RWPE1 (cell line): ENCODE results near the gene ACY1.

ENCODE experiments used
- CTCF ChIA-PET: fragments of 350-600 bp; sonication (Branson Sonifier 250); formaldehyde crosslinking; extraction: SDS; loops from one replicate; lab custom pipeline; 2021; lab: Yijun Ruan, JAX
- POLR2A ChIA-PET: fragments of 400-600 bp; formaldehyde crosslinking; extraction: SDS; loops from one replicate; lab custom pipeline; 2020; ENCODE audit warnings: antibody characterized with exemption; ENCODE audit not compliant: low non-redundant PET; lab: Yijun Ruan, JAX
- DNase-seq: peaks from one replicate; pipeline ENCODE4 v3.0.0; 2012; ENCODE audit warnings: low spot score
- H3K27ac ChIP-seq: fragments of 450-650 bp; 2 replicates; pipeline ENCODE4 v1.5.1; 2017
- TF ChIP-seq, protein P1 (sequence below): fragments of 450-650 bp; conservative IDR thresholded peaks from 2 replicates; pipeline ENCODE4 v1.5.1; 2017; ENCODE audit warnings: low read depth, mild to moderate bottlenecking

ACY1 gene

GRCh38 chr3:52017586-52017985, 34.3 kb downstream of the ACY1 start:
- peak overlapping the region; percentile 30 for H3K27ac ChIP-seq
- POLR2A ChIA-PET: interaction anchor here (1.1 kb wide), 1 partner anchor 39 kb away, joined by 3 read pairs; the partner anchor contains the start of gene DUSP7
- TF ChIP-seq, protein P1, sequence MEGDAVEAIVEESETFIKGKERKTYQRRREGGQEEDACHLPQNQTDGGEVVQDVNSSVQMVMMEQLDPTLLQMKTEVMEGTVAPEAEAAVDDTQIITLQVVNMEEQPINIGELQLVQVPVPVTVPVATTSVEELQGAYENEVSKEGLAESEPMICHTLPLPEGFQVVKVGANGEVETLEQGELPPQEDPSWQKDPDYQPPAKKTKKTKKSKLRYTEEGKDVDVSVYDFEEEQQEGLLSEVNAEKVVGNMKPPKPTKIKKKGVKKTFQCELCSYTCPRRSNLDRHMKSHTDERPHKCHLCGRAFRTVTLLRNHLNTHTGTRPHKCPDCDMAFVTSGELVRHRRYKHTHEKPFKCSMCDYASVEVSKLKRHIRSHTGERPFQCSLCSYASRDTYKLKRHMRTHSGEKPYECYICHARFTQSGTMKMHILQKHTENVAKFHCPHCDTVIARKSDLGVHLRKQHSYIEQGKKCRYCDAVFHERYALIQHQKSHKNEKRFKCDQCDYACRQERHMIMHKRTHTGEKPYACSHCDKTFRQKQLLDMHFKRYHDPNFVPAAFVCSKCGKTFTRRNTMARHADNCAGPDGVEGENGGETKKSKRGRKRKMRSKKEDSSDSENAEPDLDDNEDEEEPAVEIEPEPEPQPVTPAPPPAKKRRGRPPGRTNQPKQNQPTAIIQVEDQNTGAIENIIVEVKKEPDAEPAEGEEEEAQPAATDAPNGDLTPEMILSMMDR: no peak
- DNase-seq: no peak
- CTCF ChIA-PET: interaction anchor here (0.6 kb wide), 1 partner anchor 10 kb away, joined by 4 read pairs; no protein-coding TSS in a partner anchor

DNA sequence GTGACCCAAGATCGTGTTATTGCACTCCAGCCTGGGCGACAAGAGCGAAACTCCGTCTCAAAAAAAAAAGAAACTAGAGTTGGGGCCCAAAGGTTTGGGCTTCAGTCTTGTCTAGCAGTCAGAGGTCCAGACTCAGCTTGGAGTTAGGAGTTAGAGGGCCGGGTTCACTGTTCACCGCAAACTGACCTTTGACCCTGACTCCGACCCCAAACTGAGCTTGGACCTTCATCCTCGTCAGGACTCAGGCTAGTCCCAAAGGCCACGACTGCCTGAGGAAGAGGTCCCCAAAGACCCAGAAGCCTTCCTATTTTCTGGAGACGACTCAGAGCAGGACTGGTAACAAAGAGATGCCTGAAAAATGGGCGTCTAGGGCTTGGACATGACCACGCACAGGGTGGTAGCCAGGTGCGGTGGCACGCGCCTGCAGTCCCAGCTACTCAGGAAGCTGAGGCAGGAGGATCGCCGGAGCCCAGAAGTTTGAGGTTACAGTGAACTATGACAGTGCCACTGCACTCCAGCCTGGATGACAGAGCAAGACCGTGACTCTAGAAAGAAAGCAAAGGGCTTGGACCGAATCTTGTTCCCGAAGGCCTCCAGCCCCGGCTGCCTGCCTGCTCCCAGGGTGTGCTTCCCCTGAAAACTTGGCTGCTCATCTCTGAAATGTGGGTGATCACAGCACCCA, 35.1 kb downstream of the ACY1 start:
- TF ChIP-seq, protein P1: no peak
- peak overlapping the region; percentile 38 for H3K27ac ChIP-seq
- DNase-seq: no peak
- ChIA-PET POLR2A (no interaction called here), CTCF (interaction anchor here (0.6 kb wide), 1 partner anchor 98 kb away, joined by 3 read pairs; no protein-coding TSS in a partner anchor)

- ChIA-PET CTCF (no interaction called here), POLR2A (no interaction called here)
- H3K27ac ChIP-seq: peak overlapping the region; percentile 38
- TF ChIP-seq, protein P1: no peak
- no peak for DNase-seq
These were observed 36.2 kb downstream of the ACY1 start for GRCh38 chr3:52019352-52020080.

DNA sequence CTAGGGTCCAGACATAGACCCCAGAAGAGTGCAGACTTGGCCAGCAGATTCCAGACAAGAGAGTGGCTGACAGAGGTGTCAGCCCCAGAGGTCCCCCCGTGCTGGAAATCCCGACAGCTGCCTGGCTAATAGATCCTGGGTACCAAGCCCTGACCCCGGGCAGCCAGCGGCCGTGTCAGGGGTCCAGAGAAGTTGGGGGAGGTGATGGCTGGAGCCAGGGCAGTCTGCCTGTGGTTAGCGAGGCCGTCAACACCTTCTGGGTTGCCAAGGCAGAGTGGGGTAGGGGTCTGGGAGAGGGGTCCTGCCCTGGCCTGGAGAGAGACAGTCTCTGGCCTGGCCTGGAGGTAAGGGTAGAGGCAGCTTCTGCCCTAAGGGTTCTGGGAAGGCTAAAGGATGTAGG, 37.5 kb downstream of the ACY1 start:
- ChIA-PET CTCF (no interaction called here), POLR2A (no interaction called here)
- no peak for DNase-seq
- TF ChIP-seq, protein P1: no peak
- H3K27ac ChIP-seq: peak overlapping the region; percentile 34

- H3K27ac ChIP-seq: peak overlapping the region; percentile 34
- TF ChIP-seq, protein P1: no peak
- no peak for DNase-seq
- CTCF ChIA-PET: interaction anchor here (0.8 kb wide), 1 partner anchor 17 kb away, joined by 3 read pairs; no protein-coding TSS in a partner anchor
- POLR2A ChIA-PET: no interaction called here
These were observed 38.3 kb downstream of the ACY1 start for GRCh38 chr3:52021489-52022268.
